Peyer's patch (tissue), 4 donors: ENCODE results near the gene TCP11L2.

Experiments used
- POLR2A ChIP-seq, 2 donors: fragments of 450-650 bp; IDR thresholded peaks; one replicate each; pipeline ENCODE4 v1.5.1; 2017; ENCODE audit warnings: antibody characterized with exemption in 2 of 2, mild to moderate bottlenecking in 2 of 2, moderate library complexity in 2 of 2
- TF ChIP-seq, protein P1 (sequence below), 6 experiments: fragments of 450-650 bp in 4 of 6; fragments of 200-600 bp in 2 of 6; sonication (generic) in 1 of 6; IDR thresholded peaks; one replicate each; pipeline ENCODE4 v1.5.1; 2017 to 2019; ENCODE audit warnings: antibody characterized with exemption in 6 of 6, mild to moderate bottlenecking in 3 of 6, moderate library complexity in 1 of 6

DNA sequence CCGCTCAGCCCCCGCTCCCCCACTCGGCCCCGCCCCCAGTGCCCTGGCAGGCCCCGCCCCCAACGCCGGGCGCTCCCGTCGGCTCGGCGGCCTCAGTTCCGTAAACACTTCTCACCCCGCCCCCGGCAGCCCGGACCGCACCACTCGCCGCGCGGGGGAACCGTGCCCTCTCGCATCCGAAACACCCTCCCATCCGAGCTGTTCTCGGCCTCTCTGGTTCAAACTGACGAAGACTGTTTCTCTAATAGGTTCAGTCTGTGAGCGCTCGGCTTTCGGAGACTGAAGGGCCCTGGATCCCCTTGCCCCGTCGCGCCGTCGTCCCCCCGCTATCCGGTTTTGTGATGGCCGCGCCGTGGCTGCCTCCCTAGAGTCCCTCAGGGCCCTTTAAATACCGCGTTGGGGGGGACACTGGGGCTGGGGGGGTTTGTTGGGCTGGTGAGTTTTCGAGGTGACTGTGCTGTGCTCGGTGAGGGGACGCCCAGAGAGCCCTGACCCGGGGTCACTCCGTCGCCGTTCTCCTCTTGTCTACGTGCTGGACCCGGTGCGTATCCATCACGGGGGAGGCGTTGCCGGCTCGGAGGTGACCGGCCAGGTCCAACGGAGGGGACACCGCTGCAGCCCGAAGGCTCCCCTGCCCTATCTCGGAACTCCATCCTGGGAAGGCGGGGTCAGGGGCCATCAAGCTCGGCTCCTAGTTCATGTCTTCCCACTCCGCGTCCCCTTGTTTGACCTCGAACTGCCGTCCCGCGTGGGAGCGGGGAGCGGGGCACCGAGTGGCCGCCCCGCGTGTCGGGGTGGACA, at the start of gene TCP11L2:
- TF ChIP-seq POLR2A (IDR thresholded peaks at IDR 0.05): peak; percentile 38 to 48
- TF ChIP-seq, protein P1, sequence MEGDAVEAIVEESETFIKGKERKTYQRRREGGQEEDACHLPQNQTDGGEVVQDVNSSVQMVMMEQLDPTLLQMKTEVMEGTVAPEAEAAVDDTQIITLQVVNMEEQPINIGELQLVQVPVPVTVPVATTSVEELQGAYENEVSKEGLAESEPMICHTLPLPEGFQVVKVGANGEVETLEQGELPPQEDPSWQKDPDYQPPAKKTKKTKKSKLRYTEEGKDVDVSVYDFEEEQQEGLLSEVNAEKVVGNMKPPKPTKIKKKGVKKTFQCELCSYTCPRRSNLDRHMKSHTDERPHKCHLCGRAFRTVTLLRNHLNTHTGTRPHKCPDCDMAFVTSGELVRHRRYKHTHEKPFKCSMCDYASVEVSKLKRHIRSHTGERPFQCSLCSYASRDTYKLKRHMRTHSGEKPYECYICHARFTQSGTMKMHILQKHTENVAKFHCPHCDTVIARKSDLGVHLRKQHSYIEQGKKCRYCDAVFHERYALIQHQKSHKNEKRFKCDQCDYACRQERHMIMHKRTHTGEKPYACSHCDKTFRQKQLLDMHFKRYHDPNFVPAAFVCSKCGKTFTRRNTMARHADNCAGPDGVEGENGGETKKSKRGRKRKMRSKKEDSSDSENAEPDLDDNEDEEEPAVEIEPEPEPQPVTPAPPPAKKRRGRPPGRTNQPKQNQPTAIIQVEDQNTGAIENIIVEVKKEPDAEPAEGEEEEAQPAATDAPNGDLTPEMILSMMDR (IDR thresholded peaks at IDR 0.05): no peak
